ENCODE results near the gene RASA3. TPM values are rescaled to one million over a fixed set of nuclear protein-coding genes. Genes with fewer than 3 reads are reported as not detected.

Gene RASA3
- total and polyA plus RNA-seq, 2 donors (not counting 3 experiments of a cell fraction or from before 2014, with no cell fraction given), result 26.5 to 53.8 TPM

DNA sequence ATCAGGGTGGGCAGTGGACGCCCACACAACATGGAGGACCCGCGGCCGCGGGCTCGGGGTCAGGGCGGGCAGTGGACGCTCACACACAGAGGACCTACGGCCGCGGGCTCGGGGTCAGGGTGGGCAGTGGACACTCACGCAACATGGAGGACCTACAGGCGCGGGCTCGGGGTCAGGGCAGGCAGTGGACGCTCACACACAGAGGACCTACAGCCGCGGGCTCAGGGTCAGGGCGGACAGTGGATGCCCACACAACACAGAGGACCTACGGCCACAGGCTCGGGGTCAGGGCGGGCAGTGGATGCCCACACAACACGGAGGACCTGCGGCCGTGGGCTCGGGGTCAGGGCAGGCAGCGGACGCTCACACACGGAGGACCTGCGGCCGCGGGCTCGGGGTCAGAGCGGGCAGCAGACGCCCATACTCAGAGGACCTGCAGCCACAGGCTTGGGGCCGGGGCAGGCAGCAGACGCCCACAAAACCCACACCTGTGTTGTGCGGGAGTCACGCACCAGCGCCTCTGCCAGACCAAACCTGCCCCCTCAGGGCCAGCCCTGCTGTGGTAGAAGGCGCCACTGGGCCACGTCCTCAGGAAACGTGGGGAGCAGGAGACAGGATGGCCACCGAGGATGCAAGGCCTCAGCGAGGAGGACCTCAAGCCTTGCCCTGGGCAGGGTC, 131.0 kb downstream of the RASA3 start:
- intact Hi-C loops (cut with micrococcal nuclease), result no loop called here
- ChIA-PET CTCF (no interaction called here), POLR2A (no interaction called here)
- Histone ChIP-seq H3K79me2 (ENCODE audit: control insufficient read depth, insufficient read depth, low read length) (peaks cover 5% of the 10 kb centered on the region), H3K27ac (ENCODE audit: insufficient read depth, low read depth, low read length) (no peak overlapping the region), H3K36me3 (ENCODE audit: control insufficient read depth in 2 of 2, extremely low read depth in 1 of 2, insufficient read depth in 2 of 2, low read length in 2 of 2) (peaks cover 3 to 43% of the 10 kb centered on the region in 2 experiments), H3K4me3 (replicated peaks in 1 of 3; ENCODE audit: insufficient read depth in 1 of 3, low read depth in 1 of 3, low read length in 3 of 3) (no peak overlapping the region), H3K9me3 (replicated peaks; ENCODE audit: control insufficient read depth, insufficient read depth, low read length) (no peaks in the 10 kb centered on the region), H2AFZ (ENCODE audit: low read depth, low read length) (no peak overlapping the region), H3K27me3 (ENCODE audit: control insufficient read depth in 2 of 2, insufficient read depth in 2 of 2, low read length in 2 of 2) (no peaks in the 10 kb centered on the region), H3K9me1 (replicated peaks; ENCODE audit: control insufficient read depth, extremely low read depth, insufficient read depth, low read length) (no peaks in the 10 kb centered on the region), H3K4me1 (ENCODE audit: control insufficient read depth, extremely low read depth, insufficient read depth, low read length) (peaks cover 18% of the 10 kb centered on the region), H3K4me2 (ENCODE audit: insufficient read depth, low read length) (no peak overlapping the region), H4K20me1 (replicated peaks; ENCODE audit: control insufficient read depth, extremely low read depth, insufficient read depth, low read length) (no peaks in the 10 kb centered on the region), H3K9ac (replicated peaks; ENCODE audit: extremely low read depth, insufficient read depth, low read length) (no peak overlapping the region)
- TF ChIP-seq POLR2A (IDR thresholded peaks at IDR 0.05; ENCODE audit: low read depth, low read length), result no peak
- no peak for TF ChIP-seq EZH2 (IDR thresholded peaks at IDR 0.05; ENCODE audit: borderline replicate concordance, low read depth, low read length, severe bottlenecking)
- TF ChIP-seq POLR2AphosphoS5 (IDR thresholded peaks at IDR 0.05; ENCODE audit: insufficient read depth, low read depth, low read length), result no peak
- TF ChIP-seq JUN (IDR thresholded peaks at IDR 0.05; ENCODE audit: borderline replicate concordance, insufficient read depth, insufficient read length, low read depth), result no peak
- TF ChIP-seq GATA2 (IDR thresholded peaks at IDR 0.05; ENCODE audit: insufficient read depth, insufficient read length, low read depth, low read length), result no peak
- TF ChIP-seq, protein P1, sequence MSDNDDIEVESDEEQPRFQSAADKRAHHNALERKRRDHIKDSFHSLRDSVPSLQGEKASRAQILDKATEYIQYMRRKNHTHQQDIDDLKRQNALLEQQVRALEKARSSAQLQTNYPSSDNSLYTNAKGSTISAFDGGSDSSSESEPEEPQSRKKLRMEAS (IDR thresholded peaks at IDR 0.05; ENCODE audit: insufficient read depth, insufficient read length), result no peak
- no peak for TF ChIP-seq FOS (IDR thresholded peaks at IDR 0.05; ENCODE audit: borderline replicate concordance, insufficient read depth, low read length)
- TF ChIP-seq, protein P2, sequence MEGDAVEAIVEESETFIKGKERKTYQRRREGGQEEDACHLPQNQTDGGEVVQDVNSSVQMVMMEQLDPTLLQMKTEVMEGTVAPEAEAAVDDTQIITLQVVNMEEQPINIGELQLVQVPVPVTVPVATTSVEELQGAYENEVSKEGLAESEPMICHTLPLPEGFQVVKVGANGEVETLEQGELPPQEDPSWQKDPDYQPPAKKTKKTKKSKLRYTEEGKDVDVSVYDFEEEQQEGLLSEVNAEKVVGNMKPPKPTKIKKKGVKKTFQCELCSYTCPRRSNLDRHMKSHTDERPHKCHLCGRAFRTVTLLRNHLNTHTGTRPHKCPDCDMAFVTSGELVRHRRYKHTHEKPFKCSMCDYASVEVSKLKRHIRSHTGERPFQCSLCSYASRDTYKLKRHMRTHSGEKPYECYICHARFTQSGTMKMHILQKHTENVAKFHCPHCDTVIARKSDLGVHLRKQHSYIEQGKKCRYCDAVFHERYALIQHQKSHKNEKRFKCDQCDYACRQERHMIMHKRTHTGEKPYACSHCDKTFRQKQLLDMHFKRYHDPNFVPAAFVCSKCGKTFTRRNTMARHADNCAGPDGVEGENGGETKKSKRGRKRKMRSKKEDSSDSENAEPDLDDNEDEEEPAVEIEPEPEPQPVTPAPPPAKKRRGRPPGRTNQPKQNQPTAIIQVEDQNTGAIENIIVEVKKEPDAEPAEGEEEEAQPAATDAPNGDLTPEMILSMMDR (IDR thresholded peaks at IDR 0.05; ENCODE audit: extremely low read depth in 1 of 2, insufficient read depth in 1 of 2, low read depth in 1 of 2, low read length in 2 of 2), result no peak
- no peak for TF ChIP-seq MYC (IDR thresholded peaks at IDR 0.05; ENCODE audit: low read depth, low read length)
- dilution Hi-C loops (cut with MboI; ENCODE audit: extremely low pct_ligation_motif_present, low sequenced_read_pairs), result no loop called here
- BruUV-seq (replicated peaks), result no TSS peak
- FAIRE-seq (no peak), DNase-seq (ENCODE audit: low read depth, low spot score) (no peak)

All from endothelial cell of umbilical vein (primary cell).